Vagina (tissue), 2 donors: ENCODE data around the gene TRAPPC14. TPM values are rescaled to one million over a fixed set of nuclear protein-coding genes. Genes with fewer than 3 reads are reported as not detected.

Source experiments
- DNase-seq, 2 donors: peaks; one replicate each; pipeline ENCODE4 v3.0.0-alpha.2; 2017; ENCODE audit errors: extremely low spot score in 2 of 2
- H3K27ac ChIP-seq: fragments of 200-600 bp; sonication (generic); one replicate; pipeline ENCODE4 v1.5.1; 2019
- H3K27me3 ChIP-seq: fragments of 200-600 bp; sonication (generic); one replicate; pipeline ENCODE4 v1.5.1; 2019
- H3K36me3 ChIP-seq, 2 donors: fragments of 200-600 bp; sonication (generic); one replicate each; pipeline ENCODE4 v1.5.1; 2017 to 2019
- H3K4me1 ChIP-seq: fragments of 200-600 bp; sonication (generic); one replicate; pipeline ENCODE4 v1.5.1; 2019
- H3K4me3 ChIP-seq, 2 donors: fragments of 200-600 bp; sonication (generic); 1 replicate in 1 of 2; 2 replicates in 1 of 2; pipeline ENCODE4 v1.5.1; 2016 to 2019
- H3K9me3 ChIP-seq: fragments of 200-600 bp; sonication (generic); one replicate; pipeline ENCODE4 v1.5.1; 2019
- CTCF ChIP-seq, 3 experiments: fragments of 450-650 bp in 2 of 3; fragments of 200-600 bp in 1 of 3; sonication (generic) in 1 of 3; IDR thresholded peaks; one replicate each; pipeline ENCODE4 v1.5.1; 2017 to 2019; ENCODE audit warnings: antibody characterized with exemption in 3 of 3, mild to moderate bottlenecking in 2 of 3, moderate library complexity in 2 of 3
- POLR2A ChIP-seq, 2 donors: fragments of 450-650 bp; IDR thresholded peaks; one replicate each; pipeline ENCODE4 v1.6.1; 2017; ENCODE audit warnings: antibody characterized with exemption in 2 of 2, mild to moderate bottlenecking in 2 of 2, moderate library complexity in 2 of 2
- POLR2AphosphoS5 ChIP-seq, 2 donors: sonication (generic); formaldehyde crosslinking; IDR thresholded peaks; one replicate each; pipeline ENCODE4 v1.9.0; 2017; ENCODE audit warnings: antibody characterized with exemption in 2 of 2, mild to moderate bottlenecking in 2 of 2, low read depth in 1 of 2; ENCODE audit not compliant: insufficient read depth in 1 of 2
- intact Hi-C: fragments of 100-400 bp; cut with DNase I; formaldehyde crosslinking; loops from one replicate; pipeline ENCODE4 v1.15.1; 2023
- total RNA-seq: library from RNA; depleted of rRNA; stranded (reverse); fragments of >200 nt; gene quantifications from one replicate; pipeline ENCODE4 v1.2.3, GENCODE V29; 2016

Gene TRAPPC14
- total RNA-seq, 1 donor from 2014 or later, result 18.2 TPM

GRCh38 chr7:100118388-100119071 lies 40.0 kb downstream of the TRAPPC14 start:
- Histone ChIP-seq H3K27me3 (no peaks in the 10 kb centered on the region), H3K9me3 (no peaks in the 10 kb centered on the region), H3K4me1 (peaks cover 20% of the 10 kb centered on the region), H3K36me3 (peaks cover 0 to 5% of the 10 kb centered on the region in 2 donors), H3K4me3 (peak overlapping the region; percentile 74 to 81), H3K27ac (peak overlapping the region; percentile 86)
- intact Hi-C loops, result no loop called here
- no peak for DNase-seq
- no peak for TF ChIP-seq POLR2A (IDR thresholded peaks at IDR 0.05)

- Histone ChIP-seq H3K27ac (no peak overlapping the region), H3K27me3 (no peaks in the 10 kb centered on the region), H3K4me3 (no peak overlapping the region), H3K36me3 (peaks cover 6 to 40% of the 10 kb centered on the region in 2 donors), H3K9me3 (no peaks in the 10 kb centered on the region), H3K4me1 (peaks cover 12% of the 10 kb centered on the region)
- intact Hi-C loops, result no loop called here
- TF ChIP-seq CTCF (IDR thresholded peaks at IDR 0.05) (no peak), POLR2A (IDR thresholded peaks at IDR 0.05) (no peak), POLR2AphosphoS5 (IDR thresholded peaks at IDR 0.05; ENCODE audit: insufficient read depth in 1 of 2, low read depth in 1 of 2) (no peak)
- DNase-seq, result no peak
Measured at GRCh38 chr7:100115026-100115425, 43.5 kb downstream of the TRAPPC14 start.

- no peak for TF ChIP-seq POLR2AphosphoS5 (IDR thresholded peaks at IDR 0.05; ENCODE audit: insufficient read depth in 1 of 2, low read depth in 1 of 2)
- no peak for TF ChIP-seq CTCF (IDR thresholded peaks at IDR 0.05)
- no peak for TF ChIP-seq POLR2A (IDR thresholded peaks at IDR 0.05)
- Histone ChIP-seq H3K27ac (no peak overlapping the region), H3K36me3 (peaks cover 6 to 63% of the 10 kb centered on the region in 2 donors), H3K4me3 (no peak overlapping the region), H3K27me3 (no peaks in the 10 kb centered on the region), H3K4me1 (no peaks in the 10 kb centered on the region), H3K9me3 (no peaks in the 10 kb centered on the region)
- no peak for DNase-seq
- intact Hi-C loops, result no loop called here
Measured at GRCh38 chr7:100111914-100112313, 46.6 kb downstream of the TRAPPC14 start.

- Histone ChIP-seq H3K27ac (no peak overlapping the region), H3K36me3 (peaks cover 6 to 68% of the 10 kb centered on the region in 2 donors), H3K27me3 (no peaks in the 10 kb centered on the region), H3K9me3 (no peaks in the 10 kb centered on the region), H3K4me1 (no peaks in the 10 kb centered on the region), H3K4me3 (no peak overlapping the region)
- TF ChIP-seq POLR2AphosphoS5 (IDR thresholded peaks at IDR 0.05; ENCODE audit: insufficient read depth in 1 of 2, low read depth in 1 of 2), result no peak
- no peak for TF ChIP-seq POLR2A (IDR thresholded peaks at IDR 0.05)
- TF ChIP-seq CTCF (IDR thresholded peaks at IDR 0.05), result no peak
- no peak for DNase-seq
- intact Hi-C loops, result no loop called here
Measured at GRCh38 chr7:100111156-100111555, 47.4 kb downstream of the TRAPPC14 start.

GRCh38 chr7:100109521-100110163 lies 48.9 kb downstream of the TRAPPC14 start:
- peaks cover 6 to 68% of the 10 kb centered on the region in 2 donors for H3K36me3 ChIP-seq
- TF ChIP-seq CTCF (IDR thresholded peaks at IDR 0.05), result no peak
- no peak for TF ChIP-seq POLR2AphosphoS5 (IDR thresholded peaks at IDR 0.05; ENCODE audit: insufficient read depth in 1 of 2, low read depth in 1 of 2)
- TF ChIP-seq POLR2A (IDR thresholded peaks at IDR 0.05), result no peak
- intact Hi-C loops, result no loop called here
- H3K9me3 ChIP-seq, result no peaks in the 10 kb centered on the region
- DNase-seq, result no peak
- H3K27me3 ChIP-seq, result no peaks in the 10 kb centered on the region
- no peak overlapping the region for H3K27ac ChIP-seq
- H3K4me3 ChIP-seq, result no peak overlapping the region
- no peaks in the 10 kb centered on the region for H3K4me1 ChIP-seq
